Prostate gland (tissue), 2 donors: ENCODE measurements around the gene CENPB. TPM values are rescaled to one million over a fixed set of nuclear protein-coding genes. Genes with fewer than 3 reads are reported as not detected.

Experiments
- DNase-seq: peaks from one replicate; pipeline ENCODE4 v3.0.0-alpha.2; 2019; ENCODE audit warnings: low spot score
- H3K27ac ChIP-seq, 2 donors: fragments of 200-600 bp; sonication (generic); 2 replicates each; pipeline ENCODE4 v1.5.1; 2017 to 2019
- H3K27me3 ChIP-seq: fragments of 200-600 bp; sonication (generic); replicated peaks from 2 replicates; pipeline ENCODE4 v1.5.1; 2019; ENCODE audit not compliant: insufficient read depth
- H3K36me3 ChIP-seq, 2 donors: fragments of 200-600 bp; sonication (generic); 1 replicate in 1 of 2; 2 replicates in 1 of 2; pipeline versions ENCODE4 v1.5.1 to v1.8.1; 2017 to 2019
- H3K4me1 ChIP-seq: fragments of 200-600 bp; sonication (generic); replicated peaks from 2 replicates; pipeline ENCODE4 v1.5.1; 2019
- H3K4me3 ChIP-seq, 2 donors: fragments of 200-600 bp; sonication (generic); 2 replicates each; pipeline ENCODE4 v1.5.1; 2017 to 2019
- H3K9me3 ChIP-seq: fragments of 200-600 bp; sonication (generic); 2 replicates; pipeline ENCODE4 v1.5.1; 2017
- POLR2A ChIP-seq: fragments of 450-650 bp; IDR thresholded peaks from one replicate; pipeline ENCODE4 v1.6.1; 2016; ENCODE audit warnings: antibody characterized with exemption, mild to moderate bottlenecking
- POLR2AphosphoS5 ChIP-seq: sonication (generic); formaldehyde crosslinking; IDR thresholded peaks from one replicate; pipeline ENCODE4 v1.6.1; 2017; ENCODE audit warnings: antibody characterized with exemption
- WGBS: methylation state at CpG from one replicate; pipeline ENCODE4 v1.1.5; 2018; 5-methylcytosine and 5-hydroxymethylcytosine counted together
- intact Hi-C: fragments of 100-400 bp; cut with DNase I; formaldehyde crosslinking; loops from one replicate; pipeline ENCODE4 v1.14.2; 2022
- total RNA-seq, 2 donors: library from RNA; depleted of rRNA; stranded (reverse); fragments of >200 nt; gene quantifications; one replicate each; pipeline ENCODE4 v1.1.0, GENCODE V29; 2016
- TF ChIP-seq, protein P1 (sequence below), 4 experiments: fragments of 200-600 bp in 2 of 4; fragments of 450-650 bp in 2 of 4; sonication (generic) in 2 of 4; IDR thresholded peaks; 1 replicate in 3 of 4; 2 replicates in 1 of 4; pipeline ENCODE4 v1.5.1; 2016 to 2019; ENCODE audit warnings: antibody characterized with exemption in 4 of 4, mild to moderate bottlenecking in 2 of 4, moderate library complexity in 2 of 4

The CENPB gene
- total RNA-seq, 2 donors from 2014 or later, result 76.6 to 86.9 TPM

GRCh38 chr20:3760655-3761348 lies 25.7 kb downstream of the CENPB start:
- no peak overlapping the region for H3K27ac ChIP-seq
- no peaks in the 10 kb centered on the region for H3K36me3 ChIP-seq
- WGBS, result 61% methylated on average over 10 of the region's 10 CpGs
- no peak for DNase-seq
- TF ChIP-seq POLR2AphosphoS5 (no peak), POLR2A (no peak)
- TF ChIP-seq, protein P1, sequence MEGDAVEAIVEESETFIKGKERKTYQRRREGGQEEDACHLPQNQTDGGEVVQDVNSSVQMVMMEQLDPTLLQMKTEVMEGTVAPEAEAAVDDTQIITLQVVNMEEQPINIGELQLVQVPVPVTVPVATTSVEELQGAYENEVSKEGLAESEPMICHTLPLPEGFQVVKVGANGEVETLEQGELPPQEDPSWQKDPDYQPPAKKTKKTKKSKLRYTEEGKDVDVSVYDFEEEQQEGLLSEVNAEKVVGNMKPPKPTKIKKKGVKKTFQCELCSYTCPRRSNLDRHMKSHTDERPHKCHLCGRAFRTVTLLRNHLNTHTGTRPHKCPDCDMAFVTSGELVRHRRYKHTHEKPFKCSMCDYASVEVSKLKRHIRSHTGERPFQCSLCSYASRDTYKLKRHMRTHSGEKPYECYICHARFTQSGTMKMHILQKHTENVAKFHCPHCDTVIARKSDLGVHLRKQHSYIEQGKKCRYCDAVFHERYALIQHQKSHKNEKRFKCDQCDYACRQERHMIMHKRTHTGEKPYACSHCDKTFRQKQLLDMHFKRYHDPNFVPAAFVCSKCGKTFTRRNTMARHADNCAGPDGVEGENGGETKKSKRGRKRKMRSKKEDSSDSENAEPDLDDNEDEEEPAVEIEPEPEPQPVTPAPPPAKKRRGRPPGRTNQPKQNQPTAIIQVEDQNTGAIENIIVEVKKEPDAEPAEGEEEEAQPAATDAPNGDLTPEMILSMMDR (IDR thresholded peaks at IDR 0.05), result no peak
- H3K9me3 ChIP-seq, result no peaks in the 10 kb centered on the region
- no peak overlapping the region for H3K4me3 ChIP-seq
- intact Hi-C loops, result no loop called here
- no peaks in the 10 kb centered on the region for H3K4me1 ChIP-seq
- H3K27me3 ChIP-seq, result no peaks in the 10 kb centered on the region

- Histone ChIP-seq H3K27ac (no peak overlapping the region), H3K36me3 (no peaks in the 10 kb centered on the region), H3K9me3 (no peaks in the 10 kb centered on the region), H3K4me1 (no peaks in the 10 kb centered on the region), H3K27me3 (no peaks in the 10 kb centered on the region), H3K4me3 (no peak overlapping the region)
- no peak for DNase-seq
- over 99% methylated on average over 11 of the region's 11 CpGs for WGBS
- intact Hi-C loops, result no loop called here
- TF ChIP-seq POLR2A, result no peak
- TF ChIP-seq, protein P1 (IDR thresholded peaks at IDR 0.05), result no peak
- TF ChIP-seq POLR2AphosphoS5, result no peak
These were observed 26.7 kb downstream of the CENPB start for GRCh38 chr20:3759884-3760283.

DNA sequence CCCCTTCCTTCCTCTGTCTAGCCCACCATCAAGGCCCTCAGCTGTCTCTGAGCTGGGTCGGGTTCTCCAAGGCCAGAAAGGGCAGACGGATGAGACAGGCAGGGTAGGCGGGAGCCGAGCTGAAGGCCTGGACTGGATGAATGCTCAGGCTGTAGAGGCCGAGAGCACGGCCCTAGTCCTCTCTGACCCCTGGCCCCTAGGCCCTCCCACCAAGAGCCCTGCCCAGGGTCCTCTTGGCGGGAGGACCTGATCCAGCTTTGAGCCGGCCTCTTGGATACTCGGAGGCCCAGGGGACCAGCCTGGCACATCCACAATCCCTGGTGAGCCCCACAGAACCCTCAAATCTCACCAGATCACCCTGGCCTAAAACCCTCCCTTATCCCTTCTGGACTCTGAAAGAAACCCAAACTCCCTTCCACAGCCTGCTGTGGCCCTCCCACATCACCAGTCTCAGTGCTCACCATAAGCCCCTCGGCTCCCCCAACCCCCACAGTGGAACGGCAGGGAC lies 27.2 kb downstream of the CENPB start:
- Histone ChIP-seq H3K4me3 (no peak overlapping the region), H3K36me3 (no peaks in the 10 kb centered on the region), H3K27ac (no peak overlapping the region), H3K4me1 (no peaks in the 10 kb centered on the region), H3K9me3 (no peaks in the 10 kb centered on the region), H3K27me3 (no peaks in the 10 kb centered on the region)
- no peak for DNase-seq
- TF ChIP-seq, protein P1 (IDR thresholded peaks at IDR 0.05), result no peak
- no peak for TF ChIP-seq POLR2A
- no peak for TF ChIP-seq POLR2AphosphoS5
- WGBS, result 86% methylated on average over 11 of the region's 11 CpGs
- intact Hi-C loops, result no loop called here

DNA sequence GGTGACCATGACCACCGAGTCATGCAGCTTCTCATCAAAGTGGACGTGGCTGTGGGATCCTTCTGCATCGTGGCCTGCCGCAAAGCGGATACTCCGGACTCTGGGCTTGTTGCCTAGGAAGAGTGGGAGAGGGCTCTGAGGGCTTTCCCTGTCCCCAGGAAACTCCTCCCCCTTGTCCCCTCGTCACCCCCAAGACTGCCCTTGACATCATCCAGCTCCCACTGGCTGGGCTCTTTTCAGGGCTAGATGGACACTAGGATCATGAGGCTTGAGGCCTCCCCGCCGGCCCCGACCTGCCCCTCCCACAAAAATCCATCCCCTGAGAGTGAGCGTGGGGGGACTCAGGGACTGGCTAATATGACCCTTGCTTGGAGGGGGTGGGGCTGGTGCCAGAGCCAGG lies 28.0 kb downstream of the CENPB start:
- Histone ChIP-seq H3K27me3 (no peaks in the 10 kb centered on the region), H3K9me3 (no peaks in the 10 kb centered on the region), H3K36me3 (no peaks in the 10 kb centered on the region), H3K27ac (no peak overlapping the region), H3K4me3 (no peak overlapping the region), H3K4me1 (no peaks in the 10 kb centered on the region)
- 89% methylated on average over 11 of the region's 11 CpGs for WGBS
- intact Hi-C loops, result no loop called here
- DNase-seq, result no peak
- TF ChIP-seq POLR2AphosphoS5 (no peak), POLR2A (no peak)
- TF ChIP-seq, protein P1 (IDR thresholded peaks at IDR 0.05), result no peak

DNA sequence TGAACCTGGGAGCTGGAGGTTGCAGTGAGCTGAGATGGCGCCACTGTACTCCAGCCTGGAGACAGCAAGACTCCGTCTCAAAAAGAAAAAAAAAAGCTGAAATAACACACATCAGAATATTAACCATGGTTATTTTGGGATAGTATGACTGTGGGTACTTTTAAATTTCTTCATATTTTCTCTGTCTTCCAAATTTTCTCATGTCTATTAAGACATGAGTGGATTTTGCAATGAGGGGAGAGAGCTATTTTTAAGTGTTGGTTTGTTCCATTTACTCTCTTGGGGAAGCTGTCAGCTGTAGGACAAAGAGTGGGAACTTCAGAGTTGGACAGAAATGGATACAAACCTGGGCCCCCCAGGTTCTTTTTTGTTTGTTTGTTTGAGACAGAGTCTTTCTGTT lies 29.3 kb downstream of the CENPB start:
- H3K27me3 ChIP-seq, result no peaks in the 10 kb centered on the region
- WGBS, result 96% methylated on average over 2 of the region's 2 CpGs
- H3K36me3 ChIP-seq, result no peaks in the 10 kb centered on the region
- H3K4me1 ChIP-seq, result no peaks in the 10 kb centered on the region
- no peak for DNase-seq
- H3K4me3 ChIP-seq, result no peak overlapping the region
- no peaks in the 10 kb centered on the region for H3K9me3 ChIP-seq
- no peak for TF ChIP-seq POLR2A
- no peak overlapping the region for H3K27ac ChIP-seq
- intact Hi-C loops, result no loop called here
